Lower leg skin (tissue), 4 donors: ENCODE results near the gene SRA1. TPM values are rescaled to one million over a fixed set of nuclear protein-coding genes. Genes with fewer than 3 reads are reported as not detected.

Experiments used
- DNase-seq, 2 donors: peaks; one replicate each; pipeline ENCODE4 v3.0.0-alpha.2; 2019; ENCODE audit warnings: low spot score in 2 of 2
- H3K4me3 ChIP-seq: fragments of 200-600 bp; sonication (generic); 2 replicates; pipeline ENCODE4 v1.5.1; 2017; ENCODE audit warnings: mild to moderate bottlenecking, low read depth; ENCODE audit not compliant: poor library complexity, severe bottlenecking
- CTCF ChIP-seq, 3 donors: fragments of 450-650 bp; IDR thresholded peaks; one replicate each; pipeline ENCODE4 v1.5.1; 2016; ENCODE audit warnings: antibody characterized with exemption in 3 of 3, mild to moderate bottlenecking in 3 of 3, moderate library complexity in 2 of 3
- POLR2A ChIP-seq, 2 donors: fragments of 450-650 bp; IDR thresholded peaks; one replicate each; pipeline ENCODE4 v1.6.1; 2016 to 2017; ENCODE audit warnings: antibody characterized with exemption in 2 of 2, mild to moderate bottlenecking in 1 of 2, moderate library complexity in 1 of 2
- WGBS, 2 donors: methylation state at CpG; one replicate each; pipeline ENCODE4 v1.1.5; 2018; 5-methylcytosine and 5-hydroxymethylcytosine counted together
- intact Hi-C: fragments of 100-400 bp; cut with DNase I; formaldehyde crosslinking; loops from one replicate; pipeline ENCODE4 v1.15.0; 2023; ENCODE audit warnings: low total_unique reads
- total RNA-seq, 4 donors: library from RNA; depleted of rRNA; stranded (reverse); fragments of >200 nt; gene quantifications; one replicate each; pipeline ENCODE4 v1.1.0, GENCODE V29; 2016

Gene SRA1
- total RNA-seq, 4 donors from 2014 or later = 11.4 to 23.9 (median 14.6) TPM

DNA sequence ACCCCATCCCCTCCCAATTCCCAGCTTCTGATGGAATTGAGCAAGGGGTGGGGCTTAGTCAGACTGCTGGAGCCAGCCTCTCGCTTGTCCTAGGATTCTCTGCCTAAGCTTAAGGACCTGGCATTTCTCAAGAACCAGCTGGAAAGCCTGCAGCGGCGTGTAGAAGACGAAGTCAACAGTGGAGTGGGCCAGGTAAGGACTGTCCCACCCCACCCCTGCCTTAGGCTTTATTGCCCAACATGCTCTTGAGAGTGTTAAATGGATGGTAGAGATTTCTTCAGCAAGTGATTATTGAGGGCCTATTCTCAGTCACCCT lies 8.5 kb upstream of the SRA1 start:
- 47 to 50% methylated on average over 4 of the region's 4 CpGs for WGBS, 2 donors
- TF ChIP-seq POLR2A (IDR thresholded peaks at IDR 0.05) (no peak), CTCF (IDR thresholded peaks at IDR 0.05) (no peak)
- no peak overlapping the region for H3K4me3 ChIP-seq
- intact Hi-C loops = loop anchor here (10.0 kb wide), 1 partner anchor 69 kb away; the partner anchor contains the start of genes CD14 and TMCO6
- DNase-seq = peak in 1 of 2 donors; percentile 59

GRCh38 chr5:140565024-140565779 lies 7.9 kb upstream of the SRA1 start:
- no peak for DNase-seq
- intact Hi-C loops = loop anchor here (10.0 kb wide), 1 partner anchor 70 kb away; the partner anchor contains the start of genes CD14 and TMCO6
- WGBS, 2 donors = 4% methylated on average over 13 of the region's 13 CpGs
- TF ChIP-seq POLR2A (IDR thresholded peaks at IDR 0.05) (no peak), CTCF (IDR thresholded peaks at IDR 0.05) (no peak)
- peak overlapping the region; percentile 26 for H3K4me3 ChIP-seq

DNA sequence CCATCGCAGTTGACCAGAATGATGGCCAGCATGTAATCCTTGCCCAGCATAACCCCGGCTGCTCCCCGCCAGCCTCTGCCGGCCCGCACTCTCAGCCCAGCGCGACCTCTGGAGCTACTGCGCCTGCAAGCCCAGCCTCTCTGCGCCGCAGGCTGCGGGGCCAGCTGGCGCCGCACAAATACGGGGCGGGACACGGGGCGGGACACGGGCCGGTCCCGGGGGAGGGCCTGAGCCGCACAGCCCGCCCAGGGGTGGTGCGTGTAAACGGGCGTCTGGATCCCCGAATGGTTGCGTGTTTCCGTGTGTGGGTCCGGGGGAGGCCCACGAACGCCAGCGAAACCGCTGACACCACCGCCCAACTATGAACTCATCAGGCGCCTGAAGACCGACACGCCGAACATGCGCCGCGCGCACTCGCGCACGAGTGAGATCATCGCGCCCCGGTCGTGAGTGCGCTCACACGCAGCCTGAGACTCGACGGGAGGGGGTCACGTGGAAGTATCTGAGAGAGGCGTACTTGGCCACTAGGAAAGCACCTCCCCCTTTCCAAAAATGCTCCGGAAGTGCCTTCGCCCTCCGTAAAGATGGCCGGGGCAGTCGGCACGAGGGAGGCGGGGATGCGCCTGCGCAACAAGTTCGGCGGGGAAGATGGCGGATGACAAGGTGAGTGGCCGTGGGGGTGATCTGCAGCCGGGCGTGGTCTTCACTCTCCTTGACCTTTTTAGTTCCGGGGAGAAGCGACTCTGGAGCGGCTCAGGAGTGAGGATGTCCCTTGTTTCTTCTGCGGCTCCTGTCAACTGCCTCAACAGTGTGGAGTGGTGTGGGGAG lies 7.1 kb upstream of the SRA1 start, which contains the start of the genes APBB3 and SLC35A4:
Gene APBB3, minus strand, starts transcription at position 403 of the 828 bp plus-strand sequence. Its CDS starts 353 bp downstream, at position 50.
Gene SLC35A4, plus strand, starts transcription at position 633 of the 828 bp plus-strand sequence. CDS start 2,342 bp downstream, outside the sequence.
- DNase-seq = peak; percentile 98 to 99
- intact Hi-C loops = loop anchor here (10.0 kb wide), 1 partner anchor 70 kb away; the partner anchor contains the start of genes CD14 and TMCO6
- TF ChIP-seq CTCF (IDR thresholded peaks at IDR 0.05) (no peak), POLR2A (IDR thresholded peaks at IDR 0.05) (peak in 1 of 2 donors; percentile 47)
- 0% methylated on average over 34 to 63 of the region's 74 CpGs for WGBS, 2 donors
- peak within 1 kb of the TSS; percentile 30 for H3K4me3 ChIP-seq

GRCh38 chr5:140563596-140563995 lies 6.3 kb upstream of the SRA1 start:
- peak overlapping the region; percentile 30 for H3K4me3 ChIP-seq
- 59 to 61% methylated on average over 8 of the region's 8 CpGs for WGBS, 2 donors
- no peak for TF ChIP-seq POLR2A (IDR thresholded peaks at IDR 0.05)
- no peak for TF ChIP-seq CTCF (IDR thresholded peaks at IDR 0.05)
- intact Hi-C loops = loop anchor here (10.0 kb wide), 1 partner anchor 71 kb away; the partner anchor contains the start of genes CD14 and TMCO6
- no peak for DNase-seq

DNA sequence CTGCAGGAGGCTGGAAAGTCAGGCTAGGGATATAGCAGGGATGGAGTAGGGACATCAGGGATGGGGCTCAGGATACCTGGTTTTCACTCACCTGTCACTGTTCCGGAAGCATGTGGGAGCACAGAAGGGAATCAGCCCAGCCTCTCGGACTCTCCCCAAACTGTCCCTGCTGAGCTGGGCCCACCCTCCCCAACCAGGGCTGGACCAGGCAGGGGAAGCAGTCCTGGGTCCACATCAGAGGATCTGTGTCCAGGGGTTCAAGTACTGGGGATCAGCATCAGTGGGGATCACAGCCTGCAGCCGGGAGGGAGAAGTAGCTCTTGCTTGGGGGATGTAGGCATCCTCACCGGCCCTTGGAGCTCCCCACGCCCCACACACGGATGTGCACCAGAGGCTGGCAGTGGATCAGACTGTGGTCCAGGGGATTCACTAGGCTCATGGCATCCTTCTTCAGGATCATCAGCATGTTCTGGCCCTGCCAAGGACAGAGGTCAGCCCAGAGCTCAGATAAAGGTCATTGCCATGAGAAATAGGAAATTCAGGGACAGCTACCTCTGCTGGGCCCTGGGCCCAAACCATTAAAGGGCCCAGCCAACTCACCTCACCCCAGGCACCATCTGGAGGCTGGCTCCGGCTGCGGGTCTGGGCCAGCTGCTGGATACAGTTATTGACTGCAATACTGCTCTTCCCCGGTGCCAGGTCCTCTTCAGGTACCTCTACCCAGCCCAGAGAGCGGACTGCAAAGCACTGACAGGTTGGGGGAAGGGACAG lies 4.7 kb upstream of the SRA1 start:
- intact Hi-C loops = loop anchor here (10.0 kb wide), 1 partner anchor 73 kb away; the partner anchor contains the start of genes CD14 and TMCO6
- H3K4me3 ChIP-seq = no peak overlapping the region
- no peak for TF ChIP-seq POLR2A (IDR thresholded peaks at IDR 0.05)
- TF ChIP-seq CTCF (IDR thresholded peaks at IDR 0.05) = no peak
- DNase-seq = no peak
- WGBS, 2 donors = 86 to 90% methylated on average over 6 to 10 of the region's 10 CpGs
